ENCODE measurements around the gene FSIP1. TPM values are rescaled to one million over a fixed set of nuclear protein-coding genes. Genes with fewer than 3 reads are reported as not detected.

The FSIP1 gene
- under 1 TPM in 3 of 4 donors, not detected in 1; 0.38 to 0.91 (median 0.57) TPM for total RNA-seq

DNA sequence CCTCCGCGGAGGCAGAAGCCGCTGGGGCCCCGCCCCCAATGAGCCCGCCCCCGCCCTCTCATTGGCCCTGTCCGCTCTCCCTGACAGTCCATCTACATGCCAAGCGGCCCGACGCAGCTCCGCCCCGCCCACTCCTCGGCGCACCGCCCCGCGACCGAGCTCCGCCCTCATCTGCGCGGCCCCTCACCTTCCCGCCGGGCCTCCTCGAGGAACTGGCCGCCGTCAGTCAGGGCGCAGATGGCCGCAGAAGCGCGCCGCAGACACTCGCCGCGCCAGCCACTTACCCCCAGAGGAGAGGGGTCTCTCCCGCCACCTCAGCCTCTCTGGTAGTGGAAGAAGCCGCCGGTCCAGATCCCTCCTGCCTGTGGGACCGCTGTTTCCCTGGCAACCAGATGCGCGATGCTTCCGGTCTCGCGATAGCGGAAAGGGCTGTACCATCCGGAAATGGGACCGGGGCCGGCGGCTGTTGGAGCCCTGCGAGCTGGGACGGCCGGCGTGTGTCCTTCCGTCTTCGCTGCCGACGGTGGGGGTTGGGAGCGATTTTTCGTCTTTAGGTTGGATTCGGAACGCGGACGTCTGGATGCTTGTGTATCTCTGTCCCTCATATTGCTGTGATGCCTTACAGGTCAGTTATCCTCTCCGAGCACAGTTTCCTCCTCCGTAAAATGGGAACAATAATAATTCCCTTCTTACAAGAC is at the start of gene FSIP1:
Gene FSIP1 (minus strand): TSS at position 401 of the 698 bp plus-strand sequence. CDS start 6,317 bp downstream, outside the sequence.
- H3K9me3 ChIP-seq: no peaks in the 10 kb centered on the region
- DNase-seq: peak; percentile 85
- H3K4me3 ChIP-seq: peak within 1 kb of the TSS; percentile 66 to 73 (median 69)
- intact Hi-C loops (cut with DNase I): no loop called here
- 0% methylated on average over 16 to 24 of the region's 64 CpGs for WGBS, 2 donors
- peak in 3 of 4 donors; percentile 16 to 65 (median 32) for TF ChIP-seq POLR2A (IDR thresholded peaks at IDR 0.05)
- TF ChIP-seq, protein P1, sequence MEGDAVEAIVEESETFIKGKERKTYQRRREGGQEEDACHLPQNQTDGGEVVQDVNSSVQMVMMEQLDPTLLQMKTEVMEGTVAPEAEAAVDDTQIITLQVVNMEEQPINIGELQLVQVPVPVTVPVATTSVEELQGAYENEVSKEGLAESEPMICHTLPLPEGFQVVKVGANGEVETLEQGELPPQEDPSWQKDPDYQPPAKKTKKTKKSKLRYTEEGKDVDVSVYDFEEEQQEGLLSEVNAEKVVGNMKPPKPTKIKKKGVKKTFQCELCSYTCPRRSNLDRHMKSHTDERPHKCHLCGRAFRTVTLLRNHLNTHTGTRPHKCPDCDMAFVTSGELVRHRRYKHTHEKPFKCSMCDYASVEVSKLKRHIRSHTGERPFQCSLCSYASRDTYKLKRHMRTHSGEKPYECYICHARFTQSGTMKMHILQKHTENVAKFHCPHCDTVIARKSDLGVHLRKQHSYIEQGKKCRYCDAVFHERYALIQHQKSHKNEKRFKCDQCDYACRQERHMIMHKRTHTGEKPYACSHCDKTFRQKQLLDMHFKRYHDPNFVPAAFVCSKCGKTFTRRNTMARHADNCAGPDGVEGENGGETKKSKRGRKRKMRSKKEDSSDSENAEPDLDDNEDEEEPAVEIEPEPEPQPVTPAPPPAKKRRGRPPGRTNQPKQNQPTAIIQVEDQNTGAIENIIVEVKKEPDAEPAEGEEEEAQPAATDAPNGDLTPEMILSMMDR (IDR thresholded peaks at IDR 0.05): peak in 1 of 6 experiments; percentile 13
- no peaks in the 10 kb centered on the region for H3K36me3 ChIP-seq
- peaks cover 9 to 52% (median 12%) of the 10 kb centered on the region in 3 donors for H3K4me1 ChIP-seq
- no peaks in the 10 kb centered on the region for H3K27me3 ChIP-seq
- peak within 1 kb of the TSS; percentile 45 to 85 (median 81) for H3K27ac ChIP-seq

DNA sequence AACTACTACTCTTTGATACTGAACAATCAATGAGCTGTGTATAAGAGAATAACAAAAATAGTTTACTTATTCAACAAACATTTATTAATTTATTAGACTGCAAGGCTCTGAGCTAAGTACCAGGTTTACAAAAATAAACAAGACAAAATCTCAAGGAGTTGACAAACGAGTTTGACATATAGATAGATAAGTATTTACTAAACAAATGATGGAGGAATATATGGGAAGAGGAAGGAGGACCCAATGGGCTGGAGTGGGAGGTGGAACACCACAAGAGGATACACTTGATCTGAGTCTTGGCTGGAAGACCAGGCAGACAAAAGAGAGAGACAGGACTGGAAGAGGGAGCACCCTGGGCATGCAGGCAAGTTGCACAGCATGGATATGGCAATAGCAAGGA is 47.5 kb upstream of the FSIP1 start:
- DNase-seq: no peak
- no peak for TF ChIP-seq POLR2A (IDR thresholded peaks at IDR 0.05)
- TF ChIP-seq, protein P1 (IDR thresholded peaks at IDR 0.05): no peak
- Histone ChIP-seq H3K9me3 (no peaks in the 10 kb centered on the region), H3K36me3 (no peaks in the 10 kb centered on the region), H3K4me3 (no peak overlapping the region), H3K27ac (no peak overlapping the region), H3K4me1 (no peaks in the 10 kb centered on the region), H3K27me3 (no peaks in the 10 kb centered on the region)
- 3 to 10% methylated on average over 1 of the region's 1 CpG for WGBS, 2 donors
- intact Hi-C loops (cut with DNase I): no loop called here

DNA sequence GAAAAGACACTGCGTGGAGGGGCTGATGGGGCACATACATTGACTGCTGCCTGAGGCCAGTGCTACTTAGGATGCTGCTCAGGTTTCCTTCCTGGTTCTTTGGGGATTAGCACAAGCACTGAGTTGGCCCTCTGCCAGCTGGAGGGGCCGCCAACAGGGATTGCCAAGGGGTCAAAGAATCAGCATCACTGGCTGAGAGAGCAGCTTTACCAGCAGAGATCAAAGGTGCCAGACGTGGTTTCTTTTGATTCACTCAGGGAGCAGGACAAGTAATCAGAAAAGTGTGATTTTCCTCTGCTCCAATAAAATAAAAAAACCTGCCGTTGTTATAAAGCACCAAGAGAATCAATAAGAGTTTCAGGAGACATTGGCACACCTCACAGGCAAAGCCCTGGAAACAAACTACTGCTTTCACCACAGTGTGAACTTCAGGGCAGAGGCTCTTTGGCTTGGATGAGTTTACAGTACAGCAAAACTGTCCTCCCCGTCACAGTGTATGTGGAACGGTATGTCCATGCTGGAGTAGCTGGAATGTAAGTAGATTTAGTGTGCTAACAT is 45.8 kb upstream of the FSIP1 start:
- TF ChIP-seq, protein P1 (IDR thresholded peaks at IDR 0.05): no peak
- TF ChIP-seq POLR2A (IDR thresholded peaks at IDR 0.05): no peak
- WGBS, 2 donors: 45 to 51% methylated on average over 5 to 6 of the region's 6 CpGs
- no peaks in the 10 kb centered on the region for H3K9me3 ChIP-seq
- intact Hi-C loops (cut with DNase I): no loop called here
- no peaks in the 10 kb centered on the region for H3K4me1 ChIP-seq
- no peak for DNase-seq
- H3K4me3 ChIP-seq: no peak overlapping the region
- H3K27ac ChIP-seq: peak overlapping the region; percentile 37 to 57 (median 44)
- H3K36me3 ChIP-seq: no peaks in the 10 kb centered on the region
- H3K27me3 ChIP-seq: no peaks in the 10 kb centered on the region

DNA sequence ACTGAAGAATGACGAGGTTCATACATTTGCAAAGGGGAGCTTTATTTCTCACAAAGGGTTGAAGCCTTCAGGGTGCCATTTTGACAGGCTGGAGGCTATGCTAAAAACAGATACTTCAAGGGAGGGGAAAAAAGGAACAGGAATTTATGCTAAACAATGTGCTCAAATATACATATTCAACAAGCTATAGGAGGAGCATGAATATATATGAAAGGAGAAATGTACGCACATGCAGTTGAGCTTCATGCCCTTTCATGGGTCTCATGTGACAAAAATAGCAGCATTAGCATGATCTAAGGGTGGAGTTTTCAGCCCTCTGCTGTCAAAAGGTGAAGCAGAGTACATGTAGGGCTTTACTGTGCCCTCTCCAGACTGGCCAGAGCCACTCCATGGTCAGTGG is 44.3 kb upstream of the FSIP1 start:
- intact Hi-C loops (cut with DNase I): no loop called here
- no peaks in the 10 kb centered on the region for H3K9me3 ChIP-seq
- TF ChIP-seq POLR2A (IDR thresholded peaks at IDR 0.05): no peak
- TF ChIP-seq, protein P1 (IDR thresholded peaks at IDR 0.05): no peak
- 88 to 89% methylated on average over 2 of the region's 2 CpGs for WGBS, 2 donors
- no peaks in the 10 kb centered on the region for H3K36me3 ChIP-seq
- H3K27me3 ChIP-seq: no peaks in the 10 kb centered on the region
- H3K4me1 ChIP-seq: no peaks in the 10 kb centered on the region
- no peak for DNase-seq
- no peak overlapping the region for H3K4me3 ChIP-seq
- no peak overlapping the region for H3K27ac ChIP-seq

DNA sequence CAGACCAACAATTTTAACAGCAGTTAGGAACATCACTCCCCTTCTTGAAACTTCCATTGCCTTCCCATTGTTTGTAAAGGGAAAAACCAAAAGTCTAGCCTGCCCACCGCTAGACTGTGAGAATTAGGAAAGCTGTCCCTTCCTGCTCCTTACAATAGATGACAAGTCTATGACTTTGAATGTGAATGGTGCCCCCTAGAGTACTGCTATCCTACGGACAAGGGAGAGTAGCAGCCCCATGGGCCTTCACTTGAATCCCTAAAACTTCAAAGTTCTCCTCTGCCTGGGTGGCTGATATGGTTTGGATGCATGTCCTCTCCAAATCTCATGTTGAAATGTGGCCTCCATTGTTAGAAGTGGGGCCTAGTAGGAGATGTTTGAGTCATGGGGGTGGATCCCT is 41.0 kb upstream of the FSIP1 start:
- intact Hi-C loops (cut with DNase I): no loop called here
- H3K36me3 ChIP-seq: no peaks in the 10 kb centered on the region
- no peaks in the 10 kb centered on the region for H3K27me3 ChIP-seq
- no peak overlapping the region for H3K4me3 ChIP-seq
- H3K9me3 ChIP-seq: no peaks in the 10 kb centered on the region
- no peaks in the 10 kb centered on the region for H3K4me1 ChIP-seq
- 50 to 100% methylated on average over 1 to 2 of the region's 2 CpGs for WGBS, 2 donors
- no peak overlapping the region for H3K27ac ChIP-seq
- TF ChIP-seq POLR2A (IDR thresholded peaks at IDR 0.05): no peak
- TF ChIP-seq, protein P1 (IDR thresholded peaks at IDR 0.05): no peak
- no peak for DNase-seq
